WERI-Rb-1 (cell line): Measurements from ENCODE around the gene GABRE.
"Not testable (repeated sequence)": the region's sequence is repeated elsewhere in the genome, so short reads cannot be mapped to it uniquely, and the experiment has no call there.

Experiments used
- DNase-seq: peaks from one replicate; pipeline ENCODE4 v3.0.0-alpha.2; 2020
- H3K27ac ChIP-seq: fragments of 250-450 bp; sonication (Bioruptor Pico); 2 replicates; pipeline ENCODE4 v1.5.1; 2020; ENCODE audit warnings: mild to moderate bottlenecking, moderate library complexity
- H3K27me3 ChIP-seq: fragments of 250-450 bp; sonication (Bioruptor Pico); 2 replicates; pipeline ENCODE4 v1.5.1; 2021; ENCODE audit warnings: mild to moderate bottlenecking, low read depth, moderate library complexity; ENCODE audit not compliant: insufficient read depth, severe bottlenecking
- H3K36me3 ChIP-seq: fragments of 250-450 bp; sonication (Bioruptor Pico); 2 replicates; pipeline ENCODE4 v1.5.1; 2020; ENCODE audit warnings: mild to moderate bottlenecking, moderate library complexity
- H3K4me3 ChIP-seq: 2 replicates; pipeline ENCODE4 v1.5.1; 2011; ENCODE audit warnings: low read depth, mild to moderate bottlenecking, control low read depth, low read length
- H3K9me3 ChIP-seq: fragments of 250-450 bp; sonication (Bioruptor Pico); 2 replicates; pipeline ENCODE4 v1.5.1; 2021; ENCODE audit warnings: mild to moderate bottlenecking, moderate library complexity; ENCODE audit not compliant: severe bottlenecking
- TF ChIP-seq, protein P1 (sequence below): IDR thresholded peaks from 2 replicates; pipeline ENCODE4 v1.5.1; 2011; ENCODE audit warnings: low read depth, mild to moderate bottlenecking, control low read depth, inconsistent platforms, low read length

GABRE gene

DNA sequence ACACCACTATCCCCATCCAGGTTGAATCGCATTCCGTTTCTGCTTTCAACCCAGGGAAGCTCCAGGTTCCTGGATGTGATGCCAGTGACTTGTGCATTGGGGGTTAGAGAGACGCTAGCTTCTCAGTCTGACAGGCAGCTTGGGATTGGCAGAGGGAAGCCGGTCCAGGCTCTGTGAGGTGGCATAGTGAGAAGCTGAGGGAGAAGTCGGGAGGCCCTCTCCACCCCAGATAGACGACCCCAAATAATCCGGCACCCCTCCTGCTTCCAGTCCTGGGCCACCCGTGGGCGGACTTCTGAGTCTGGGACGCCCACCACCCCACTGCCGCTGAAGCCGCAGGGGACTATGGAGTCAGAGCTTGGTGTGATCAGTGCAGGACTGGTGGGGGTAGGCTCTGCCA, 54.4 kb downstream of the GABRE start:
- DNase-seq: no peak
- Histone ChIP-seq H3K27ac (no peak overlapping the region), H3K9me3 (no peaks in the 10 kb centered on the region), H3K27me3 (no peaks in the 10 kb centered on the region), H3K4me3 (no peak overlapping the region), H3K36me3 (no peaks in the 10 kb centered on the region)
- TF ChIP-seq, protein P1, sequence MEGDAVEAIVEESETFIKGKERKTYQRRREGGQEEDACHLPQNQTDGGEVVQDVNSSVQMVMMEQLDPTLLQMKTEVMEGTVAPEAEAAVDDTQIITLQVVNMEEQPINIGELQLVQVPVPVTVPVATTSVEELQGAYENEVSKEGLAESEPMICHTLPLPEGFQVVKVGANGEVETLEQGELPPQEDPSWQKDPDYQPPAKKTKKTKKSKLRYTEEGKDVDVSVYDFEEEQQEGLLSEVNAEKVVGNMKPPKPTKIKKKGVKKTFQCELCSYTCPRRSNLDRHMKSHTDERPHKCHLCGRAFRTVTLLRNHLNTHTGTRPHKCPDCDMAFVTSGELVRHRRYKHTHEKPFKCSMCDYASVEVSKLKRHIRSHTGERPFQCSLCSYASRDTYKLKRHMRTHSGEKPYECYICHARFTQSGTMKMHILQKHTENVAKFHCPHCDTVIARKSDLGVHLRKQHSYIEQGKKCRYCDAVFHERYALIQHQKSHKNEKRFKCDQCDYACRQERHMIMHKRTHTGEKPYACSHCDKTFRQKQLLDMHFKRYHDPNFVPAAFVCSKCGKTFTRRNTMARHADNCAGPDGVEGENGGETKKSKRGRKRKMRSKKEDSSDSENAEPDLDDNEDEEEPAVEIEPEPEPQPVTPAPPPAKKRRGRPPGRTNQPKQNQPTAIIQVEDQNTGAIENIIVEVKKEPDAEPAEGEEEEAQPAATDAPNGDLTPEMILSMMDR: no peak

DNA sequence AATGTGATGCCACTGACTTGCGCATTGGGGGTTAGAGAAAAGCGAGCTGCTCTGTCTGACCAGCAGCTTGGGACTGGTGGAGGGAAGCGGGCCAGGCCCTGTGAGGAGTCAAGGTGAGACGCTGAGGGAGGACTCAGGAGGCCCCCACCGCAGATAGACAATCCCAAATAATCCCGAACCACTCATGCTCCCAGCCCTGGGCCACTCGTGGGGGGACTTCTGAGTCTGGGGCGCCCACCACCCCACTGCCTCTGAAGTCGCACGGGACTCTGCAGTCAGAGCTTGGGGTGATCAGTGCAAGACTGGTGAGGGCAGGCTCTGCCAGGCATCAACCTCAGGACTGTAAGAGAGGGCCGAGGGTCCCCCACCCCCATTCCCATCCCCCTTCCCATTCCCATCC, 54.9 kb downstream of the GABRE start:
- no peaks in the 10 kb centered on the region for H3K36me3 ChIP-seq
- DNase-seq: no peak
- TF ChIP-seq, protein P1: no peak
- H3K9me3 ChIP-seq: no peaks in the 10 kb centered on the region
- no peak overlapping the region for H3K4me3 ChIP-seq
- no peak overlapping the region for H3K27ac ChIP-seq
- H3K27me3 ChIP-seq: no peaks in the 10 kb centered on the region

DNA sequence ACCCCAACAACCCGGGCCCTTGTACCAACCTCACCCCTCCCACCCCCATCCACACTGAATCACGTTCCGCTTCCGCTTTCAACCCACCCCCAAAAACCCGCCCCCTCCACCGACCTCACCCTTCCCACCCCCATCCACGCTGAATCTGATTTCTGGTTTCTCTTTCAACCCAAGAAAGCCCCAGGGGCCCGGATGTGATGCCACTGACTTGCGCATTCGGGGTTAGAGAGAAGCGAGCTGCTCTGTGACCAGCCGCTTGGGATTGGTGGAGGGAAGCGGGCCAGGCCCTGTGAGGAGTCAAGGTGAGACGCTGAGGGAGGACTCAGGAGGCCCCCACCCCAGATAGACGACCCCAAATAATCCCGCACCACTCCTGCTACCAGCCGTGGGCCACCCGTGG, 55.7 kb downstream of the GABRE start:
- H3K4me3 ChIP-seq, H3K27me3 ChIP-seq, DNase-seq, H3K27ac ChIP-seq, H3K36me3 ChIP-seq, H3K9me3 ChIP-seq: not testable (repeated sequence)

DNA sequence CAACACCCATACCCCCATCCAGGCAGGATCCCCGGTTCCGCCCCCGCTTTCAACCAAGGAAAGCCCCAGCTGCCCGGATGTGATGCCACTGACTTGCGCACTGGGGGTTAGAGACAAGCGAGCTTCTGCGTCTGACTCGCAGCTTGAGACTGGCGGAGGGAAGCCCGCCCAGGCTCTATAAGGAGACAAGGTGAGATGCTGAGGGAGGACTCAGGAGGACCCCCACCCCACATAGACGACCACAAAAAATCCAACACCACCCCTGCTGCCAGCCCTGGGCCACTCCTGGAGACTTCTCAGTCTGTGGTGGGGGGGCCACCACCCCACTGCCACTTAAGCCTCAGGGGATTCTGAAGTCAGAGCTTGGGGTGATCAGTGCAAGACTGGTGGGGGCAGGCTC, 61.7 kb downstream of the GABRE start, which contains the start of gene MAGEA4:
MAGEA4 (plus strand) TSS at position 110 of the 400 bp plus-strand sequence. CDS start 10,776 bp downstream, outside the sequence.
- no peak within 1 kb of the TSS for H3K27ac ChIP-seq
- no peak within 1 kb of the TSS for H3K4me3 ChIP-seq
- peaks cover 2% of the 10 kb centered on the region for H3K27me3 ChIP-seq
- H3K36me3 ChIP-seq: no peaks in the 10 kb centered on the region
- TF ChIP-seq, protein P1: no peak
- H3K9me3 ChIP-seq: no peaks in the 10 kb centered on the region
- no peak for DNase-seq

DNA sequence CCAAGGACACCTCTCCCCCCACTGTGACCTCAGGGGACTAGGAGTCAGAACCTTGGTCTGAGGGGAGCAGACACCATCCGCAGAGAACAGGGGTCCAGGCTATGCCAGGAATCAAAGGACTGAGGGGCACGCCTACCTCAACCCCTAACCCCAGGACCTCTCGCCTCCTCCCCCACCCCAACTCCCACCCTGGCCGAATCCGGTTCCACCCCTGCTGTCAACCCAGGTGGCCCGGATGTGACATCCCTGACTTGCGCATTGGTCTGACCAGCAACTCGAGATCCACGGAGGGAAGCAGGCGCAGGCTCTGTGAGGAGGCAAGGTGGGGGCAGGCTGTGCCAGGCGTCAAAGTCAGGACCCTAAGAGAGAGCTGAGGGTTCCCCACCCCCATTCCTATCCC, 62.3 kb downstream of the GABRE start:
- Histone ChIP-seq H3K9me3 (no peaks in the 10 kb centered on the region), H3K4me3 (no peak overlapping the region), H3K36me3 (no peaks in the 10 kb centered on the region), H3K27me3 (peaks cover 2% of the 10 kb centered on the region), H3K27ac (no peak overlapping the region)
- TF ChIP-seq, protein P1: no peak
- no peak for DNase-seq

DNA sequence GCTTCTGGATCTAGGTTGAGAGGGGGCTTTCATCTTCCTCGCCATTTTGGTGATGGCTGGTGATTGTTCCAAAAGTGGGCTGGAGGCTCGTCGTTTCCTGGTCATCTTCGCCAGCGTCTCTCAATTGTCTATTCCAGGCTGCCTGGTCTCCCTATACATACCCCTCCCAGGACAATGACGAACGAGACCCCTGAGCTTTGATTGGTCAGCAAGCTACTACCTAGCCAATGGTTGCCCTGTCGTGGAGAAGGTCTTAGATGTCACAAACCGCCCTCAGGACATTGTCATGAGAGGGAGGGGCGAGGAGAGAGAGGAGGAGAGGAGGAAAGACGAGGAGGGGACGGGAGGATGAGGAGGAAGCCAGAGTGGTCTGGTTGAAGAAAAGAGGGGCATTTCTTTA, 69.5 kb downstream of the GABRE start:
- H3K9me3 ChIP-seq: no peaks in the 10 kb centered on the region
- TF ChIP-seq, protein P1: no peak

More for the DNA sequence above, 69.5 kb downstream of the GABRE start:
- Histone ChIP-seq H3K4me3 (no peak overlapping the region), H3K27ac (no peak overlapping the region), H3K27me3 (peaks cover 2% of the 10 kb centered on the region), H3K36me3 (no peaks in the 10 kb centered on the region)
- DNase-seq: no peak
